ENCODE results near the gene DGKD.

DNA sequence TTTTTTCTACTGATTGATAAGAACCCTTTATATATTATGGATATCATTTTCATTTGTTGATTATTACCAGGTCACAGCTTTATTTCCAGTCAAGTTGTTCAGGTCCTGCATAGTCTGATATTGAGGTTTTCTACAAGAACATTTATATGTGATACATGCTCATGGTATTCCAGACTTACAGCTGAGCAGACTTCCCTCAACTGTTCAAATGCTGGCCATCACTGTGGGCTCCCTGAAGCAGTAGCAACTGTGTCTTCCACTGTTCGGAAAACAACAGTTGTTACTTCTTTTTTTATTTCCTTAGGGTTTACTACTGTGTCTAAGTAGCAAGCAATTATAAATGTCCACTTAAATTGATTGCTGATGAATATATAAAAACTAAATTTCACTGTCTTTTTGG lies 79.5 kb downstream of the DGKD start:
- TF ChIP-seq ELF4 (CRISPR knock-in tag; IDR thresholded peaks at IDR 0.05; ENCODE audit: low read depth), result no peak
- TF ChIP-seq ZNF232 (CRISPR knock-in tag; IDR thresholded peaks at IDR 0.05), result no peak
- TF ChIP-seq CBFB (CRISPR knock-in tag; IDR thresholded peaks at IDR 0.05; ENCODE audit: low read depth), result no peak
- TF ChIP-seq, protein P1, sequence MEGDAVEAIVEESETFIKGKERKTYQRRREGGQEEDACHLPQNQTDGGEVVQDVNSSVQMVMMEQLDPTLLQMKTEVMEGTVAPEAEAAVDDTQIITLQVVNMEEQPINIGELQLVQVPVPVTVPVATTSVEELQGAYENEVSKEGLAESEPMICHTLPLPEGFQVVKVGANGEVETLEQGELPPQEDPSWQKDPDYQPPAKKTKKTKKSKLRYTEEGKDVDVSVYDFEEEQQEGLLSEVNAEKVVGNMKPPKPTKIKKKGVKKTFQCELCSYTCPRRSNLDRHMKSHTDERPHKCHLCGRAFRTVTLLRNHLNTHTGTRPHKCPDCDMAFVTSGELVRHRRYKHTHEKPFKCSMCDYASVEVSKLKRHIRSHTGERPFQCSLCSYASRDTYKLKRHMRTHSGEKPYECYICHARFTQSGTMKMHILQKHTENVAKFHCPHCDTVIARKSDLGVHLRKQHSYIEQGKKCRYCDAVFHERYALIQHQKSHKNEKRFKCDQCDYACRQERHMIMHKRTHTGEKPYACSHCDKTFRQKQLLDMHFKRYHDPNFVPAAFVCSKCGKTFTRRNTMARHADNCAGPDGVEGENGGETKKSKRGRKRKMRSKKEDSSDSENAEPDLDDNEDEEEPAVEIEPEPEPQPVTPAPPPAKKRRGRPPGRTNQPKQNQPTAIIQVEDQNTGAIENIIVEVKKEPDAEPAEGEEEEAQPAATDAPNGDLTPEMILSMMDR (IDR thresholded peaks at IDR 0.05), result no peak
- TF ChIP-seq, protein P2, sequence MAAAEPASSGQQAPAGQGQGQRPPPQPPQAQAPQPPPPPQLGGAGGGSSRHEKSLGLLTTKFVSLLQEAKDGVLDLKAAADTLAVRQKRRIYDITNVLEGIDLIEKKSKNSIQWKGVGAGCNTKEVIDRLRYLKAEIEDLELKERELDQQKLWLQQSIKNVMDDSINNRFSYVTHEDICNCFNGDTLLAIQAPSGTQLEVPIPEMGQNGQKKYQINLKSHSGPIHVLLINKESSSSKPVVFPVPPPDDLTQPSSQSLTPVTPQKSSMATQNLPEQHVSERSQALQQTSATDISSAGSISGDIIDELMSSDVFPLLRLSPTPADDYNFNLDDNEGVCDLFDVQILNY (CRISPR knock-in tag; IDR thresholded peaks at IDR 0.05), result no peak
- TF ChIP-seq ZNF263 (CRISPR knock-in tag; IDR thresholded peaks at IDR 0.05; ENCODE audit: low read depth), result no peak
- TF ChIP-seq, protein P3, sequence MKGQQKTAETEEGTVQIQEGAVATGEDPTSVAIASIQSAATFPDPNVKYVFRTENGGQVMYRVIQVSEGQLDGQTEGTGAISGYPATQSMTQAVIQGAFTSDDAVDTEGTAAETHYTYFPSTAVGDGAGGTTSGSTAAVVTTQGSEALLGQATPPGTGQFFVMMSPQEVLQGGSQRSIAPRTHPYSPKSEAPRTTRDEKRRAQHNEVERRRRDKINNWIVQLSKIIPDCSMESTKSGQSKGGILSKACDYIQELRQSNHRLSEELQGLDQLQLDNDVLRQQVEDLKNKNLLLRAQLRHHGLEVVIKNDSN (CRISPR knock-in tag; IDR thresholded peaks at IDR 0.05), result no peak
- TF ChIP-seq CREM (CRISPR knock-in tag; IDR thresholded peaks at IDR 0.05), result no peak
- TF ChIP-seq RELA (CRISPR knock-in tag; IDR thresholded peaks at IDR 0.05; ENCODE audit: borderline replicate concordance), result no peak
- TF ChIP-seq, protein P4, sequence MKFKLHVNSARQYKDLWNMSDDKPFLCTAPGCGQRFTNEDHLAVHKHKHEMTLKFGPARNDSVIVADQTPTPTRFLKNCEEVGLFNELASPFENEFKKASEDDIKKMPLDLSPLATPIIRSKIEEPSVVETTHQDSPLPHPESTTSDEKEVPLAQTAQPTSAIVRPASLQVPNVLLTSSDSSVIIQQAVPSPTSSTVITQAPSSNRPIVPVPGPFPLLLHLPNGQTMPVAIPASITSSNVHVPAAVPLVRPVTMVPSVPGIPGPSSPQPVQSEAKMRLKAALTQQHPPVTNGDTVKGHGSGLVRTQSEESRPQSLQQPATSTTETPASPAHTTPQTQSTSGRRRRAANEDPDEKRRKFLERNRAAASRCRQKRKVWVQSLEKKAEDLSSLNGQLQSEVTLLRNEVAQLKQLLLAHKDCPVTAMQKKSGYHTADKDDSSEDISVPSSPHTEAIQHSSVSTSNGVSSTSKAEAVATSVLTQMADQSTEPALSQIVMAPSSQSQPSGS (CRISPR knock-in tag; IDR thresholded peaks at IDR 0.05; ENCODE audit: borderline replicate concordance, low read depth), result no peak
- TF ChIP-seq, protein P5, sequence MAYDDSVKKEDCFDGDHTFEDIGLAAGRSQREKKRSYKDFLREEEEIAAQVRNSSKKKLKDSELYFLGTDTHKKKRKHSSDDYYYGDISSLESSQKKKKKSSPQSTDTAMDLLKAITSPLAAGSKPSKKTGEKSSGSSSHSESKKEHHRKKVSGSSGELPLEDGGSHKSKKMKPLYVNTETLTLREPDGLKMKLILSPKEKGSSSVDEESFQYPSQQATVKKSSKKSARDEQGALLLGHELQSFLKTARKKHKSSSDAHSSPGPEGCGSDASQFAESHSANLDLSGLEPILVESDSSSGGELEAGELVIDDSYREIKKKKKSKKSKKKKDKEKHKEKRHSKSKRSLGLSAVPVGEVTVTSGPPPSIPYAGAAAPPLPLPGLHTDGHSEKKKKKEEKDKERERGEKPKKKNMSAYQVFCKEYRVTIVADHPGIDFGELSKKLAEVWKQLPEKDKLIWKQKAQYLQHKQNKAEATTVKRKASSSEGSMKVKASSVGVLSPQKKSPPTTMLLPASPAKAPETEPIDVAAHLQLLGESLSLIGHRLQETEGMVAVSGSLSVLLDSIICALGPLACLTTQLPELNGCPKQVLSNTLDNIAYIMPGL (CRISPR knock-in tag; IDR thresholded peaks at IDR 0.05), result no peak
- no peak for TF ChIP-seq FOXJ3 (CRISPR knock-in tag; IDR thresholded peaks at IDR 0.05; ENCODE audit: borderline replicate concordance)
